HG03196 (cell line): ENCODE data around the gene MYO1E.

Source experiments
- ATAC-seq: cut with Tn5 transposase; IDR thresholded peaks from one replicate; pipeline ENCODE4 v1.9.1; 2021; ENCODE audit not compliant: unreplicated experiment

The MYO1E gene

DNA sequence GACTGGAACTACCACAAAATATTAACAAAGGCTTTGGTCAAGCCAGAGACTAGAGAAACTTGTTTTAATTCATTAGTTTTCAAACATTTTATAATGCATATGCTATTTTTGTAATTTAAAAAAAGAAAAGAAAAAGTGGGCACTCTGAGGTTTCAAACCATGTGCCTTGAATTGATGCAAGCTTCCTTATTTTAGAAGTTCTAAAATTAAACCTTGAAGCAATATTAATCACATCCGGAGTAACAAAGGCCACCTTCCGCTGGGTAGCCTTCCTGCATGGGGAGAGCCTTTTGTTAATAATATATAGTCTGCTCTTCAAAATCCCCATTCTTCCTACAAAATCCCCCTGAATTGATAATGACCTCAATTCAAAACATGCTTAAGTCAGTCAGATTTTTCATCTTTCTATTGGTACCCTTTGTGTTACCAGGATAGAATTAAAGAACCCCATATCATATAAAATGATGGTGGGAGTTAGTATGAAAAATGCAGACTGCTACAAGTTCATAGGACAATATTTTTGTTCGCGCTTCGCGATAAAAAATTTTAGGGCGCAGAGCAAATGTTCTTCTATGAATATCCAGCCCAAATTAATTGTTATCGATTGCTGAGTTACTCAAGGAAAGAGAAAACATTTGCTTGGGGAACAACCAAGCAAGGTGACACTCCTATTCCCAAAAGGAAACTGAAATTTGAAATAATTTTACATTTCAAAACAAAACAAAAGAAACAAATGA is 135.4 kb downstream of the MYO1E start:
- ATAC-seq, result peak; percentile 59

- ATAC-seq, result no peak
These were observed 136.3 kb downstream of the MYO1E start for GRCh38 chr15:59236394-59236793.

GRCh38 chr15:59232476-59232875 is 140.2 kb downstream of the MYO1E start:
- ATAC-seq, result no peak

DNA sequence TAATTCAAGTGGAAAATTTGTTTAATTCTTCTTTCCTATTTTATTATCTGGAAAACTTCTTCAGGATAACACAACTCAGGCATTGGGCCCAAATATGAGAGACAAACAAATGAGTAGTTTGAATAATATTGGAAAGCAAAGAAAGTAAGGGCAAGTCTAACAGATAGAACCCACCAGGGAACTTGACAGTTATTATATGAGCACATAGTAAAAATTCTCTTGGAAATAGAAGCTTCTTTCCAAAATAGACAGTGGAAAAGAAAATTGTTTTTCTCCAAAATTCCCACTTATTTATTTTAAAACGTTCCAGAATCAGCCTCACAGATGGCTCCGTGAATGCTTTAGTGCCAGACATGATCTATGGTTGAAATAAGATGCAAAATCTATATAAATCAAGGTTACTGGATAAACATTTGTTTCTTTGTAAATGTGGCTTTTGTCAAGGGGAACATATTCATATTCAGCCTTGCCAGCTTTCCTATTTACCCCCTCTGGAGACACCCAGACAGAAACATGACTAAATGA is 142.1 kb downstream of the MYO1E start:
- ATAC-seq, result no peak

- ATAC-seq, result no peak
These were observed 143.2 kb downstream of the MYO1E start for GRCh38 chr15:59229453-59229852.

- no peak for ATAC-seq
These were observed 143.7 kb downstream of the MYO1E start for GRCh38 chr15:59229015-59229414.

DNA sequence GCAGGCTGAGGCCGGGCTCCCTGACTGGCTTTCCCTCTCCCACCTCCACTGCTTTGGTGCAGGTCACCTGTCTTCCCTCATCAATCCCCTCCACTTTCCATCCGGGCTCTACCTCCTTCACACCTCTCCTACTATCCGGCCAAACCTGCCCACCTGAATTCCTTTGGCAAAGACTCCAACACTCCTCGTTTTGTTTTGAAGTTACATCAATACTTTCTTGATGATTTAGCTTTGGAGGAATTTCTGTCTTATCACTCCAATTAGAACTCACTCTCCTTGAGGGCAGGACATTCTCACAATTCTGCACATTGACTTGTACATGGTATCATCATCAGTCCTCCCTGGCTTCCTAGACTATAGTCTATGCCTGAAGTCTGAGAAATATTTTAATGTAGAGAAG is 145.7 kb downstream of the MYO1E start:
- no peak for ATAC-seq

DNA sequence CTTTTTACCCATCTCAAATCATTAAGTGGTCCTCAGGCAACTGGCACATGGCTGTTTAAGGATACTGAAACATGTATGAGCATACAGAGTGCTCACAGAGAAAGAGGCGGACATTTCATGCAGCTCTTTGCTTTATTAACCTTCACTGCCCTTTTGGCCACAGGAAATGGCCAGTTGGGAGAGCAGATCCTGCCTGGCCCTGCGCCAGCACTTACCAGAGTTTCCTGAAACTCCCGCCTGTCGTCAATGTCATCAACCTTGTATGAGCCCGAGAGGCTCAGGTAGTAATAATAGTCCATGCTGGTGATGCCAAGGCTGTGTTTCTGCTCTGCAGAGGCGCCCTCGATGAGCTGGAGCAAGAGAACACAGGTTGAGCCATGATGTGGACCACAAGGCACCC is 148.2 kb downstream of the MYO1E start:
- ATAC-seq, result no peak

- no peak for ATAC-seq
These were observed 148.9 kb downstream of the MYO1E start for GRCh38 chr15:59223736-59224135.

DNA sequence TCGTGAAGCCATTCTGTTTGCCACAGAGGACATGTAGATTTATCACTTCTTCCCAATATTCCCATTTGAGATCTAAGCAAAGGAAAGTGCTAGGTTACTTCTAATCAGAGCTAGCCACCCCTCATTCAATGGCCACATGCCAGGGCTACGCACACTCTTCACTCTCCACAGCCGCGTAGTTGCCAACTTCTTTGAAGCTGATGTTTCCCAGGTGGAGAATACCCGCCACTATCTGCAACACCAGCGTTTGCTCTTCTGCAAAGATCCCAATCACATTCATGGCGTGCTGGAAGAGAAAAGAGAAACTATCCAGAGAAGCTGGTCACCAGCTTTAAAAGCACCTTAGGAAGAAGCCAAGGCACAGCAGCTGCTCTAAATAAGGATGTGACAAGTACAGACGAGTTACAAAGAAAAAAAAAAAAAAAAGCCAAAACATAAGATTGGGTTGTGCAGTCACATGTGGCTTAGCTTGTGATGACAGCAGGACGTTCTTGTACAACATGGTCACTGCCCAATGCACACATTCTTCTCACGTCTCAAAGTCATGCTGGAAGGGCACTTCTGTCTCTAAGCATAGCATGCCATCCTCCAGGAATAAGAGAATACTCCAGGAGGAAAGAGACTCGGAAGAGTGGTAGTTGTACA is 149.6 kb downstream of the MYO1E start:
- ATAC-seq, result no peak

GRCh38 chr15:59221511-59222505 is 150.9 kb downstream of the MYO1E start:
- no peak for ATAC-seq

GRCh38 chr15:59218710-59219109 is 154.0 kb downstream of the MYO1E start:
- ATAC-seq, result no peak

DNA sequence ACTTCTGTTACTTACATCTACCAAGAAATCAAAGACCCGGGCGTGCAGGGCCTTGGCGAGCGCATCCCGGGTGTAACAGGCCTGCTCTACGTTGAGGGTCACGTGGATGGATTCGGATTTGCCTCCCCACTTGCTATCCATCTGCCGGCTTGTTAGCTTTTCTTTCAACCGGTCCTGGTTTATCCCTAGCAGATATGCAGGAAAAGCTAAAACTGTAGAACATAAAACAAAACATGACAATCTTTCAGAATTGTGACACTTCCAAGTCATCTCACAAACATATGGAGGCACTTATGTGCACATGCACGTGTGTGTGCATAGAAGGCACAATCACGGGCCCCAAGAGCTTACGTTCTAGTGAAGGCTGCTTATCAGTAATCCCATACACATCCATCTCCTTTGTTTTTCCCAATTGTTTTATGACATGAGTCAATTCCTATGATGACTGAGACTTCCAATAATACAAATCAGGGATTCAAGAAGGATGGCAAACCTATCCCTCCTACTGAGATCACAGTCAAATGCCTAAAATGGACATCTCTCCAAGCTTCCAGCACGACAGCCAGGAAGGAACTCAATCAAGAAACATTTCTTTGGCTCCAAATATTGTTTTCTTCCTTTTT is 154.7 kb downstream of the MYO1E start:
- no peak for ATAC-seq

- no peak for ATAC-seq
These were observed 155.8 kb downstream of the MYO1E start for GRCh38 chr15:59216911-59217310.

GRCh38 chr15:59210186-59210585 is 162.5 kb downstream of the MYO1E start:
- ATAC-seq, result no peak

DNA sequence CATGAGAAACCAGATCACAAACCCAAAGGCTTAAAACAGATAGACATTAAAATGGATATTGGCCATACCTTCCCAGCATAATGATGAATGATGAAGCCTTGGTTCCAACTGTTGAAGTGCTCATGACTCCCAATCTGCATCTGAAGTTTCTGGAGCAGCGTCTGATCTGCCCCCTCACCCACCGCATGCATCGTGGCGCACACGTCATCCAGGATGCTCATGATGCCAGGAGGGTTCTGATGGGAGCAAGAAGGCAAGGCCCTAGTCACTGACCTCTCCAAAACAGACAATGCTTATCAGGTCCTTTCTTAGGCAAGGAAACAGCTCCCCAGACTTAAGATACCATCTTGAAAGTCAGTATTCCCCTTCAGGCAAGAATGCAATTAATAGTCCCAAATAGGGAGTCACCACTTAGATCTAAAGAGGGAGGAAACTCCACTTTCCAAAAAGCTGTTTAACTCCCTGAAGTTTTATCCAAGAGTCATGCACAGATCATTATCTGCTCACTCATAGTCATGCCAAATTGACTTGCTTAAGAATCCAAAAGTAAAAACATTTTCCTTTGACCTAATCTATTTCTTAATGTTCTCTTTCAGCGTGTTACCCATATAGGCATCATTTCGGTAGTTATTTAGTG is 163.9 kb downstream of the MYO1E start:
- no peak for ATAC-seq

GRCh38 chr15:59206623-59207183 is 166.0 kb downstream of the MYO1E start, which contains the start of gene LDHAL6B:
TSS of gene LDHAL6B (plus strand) at chr15:59206843. CDS start at chr15:59206941, 98 bp downstream.
- ATAC-seq, result no peak

DNA sequence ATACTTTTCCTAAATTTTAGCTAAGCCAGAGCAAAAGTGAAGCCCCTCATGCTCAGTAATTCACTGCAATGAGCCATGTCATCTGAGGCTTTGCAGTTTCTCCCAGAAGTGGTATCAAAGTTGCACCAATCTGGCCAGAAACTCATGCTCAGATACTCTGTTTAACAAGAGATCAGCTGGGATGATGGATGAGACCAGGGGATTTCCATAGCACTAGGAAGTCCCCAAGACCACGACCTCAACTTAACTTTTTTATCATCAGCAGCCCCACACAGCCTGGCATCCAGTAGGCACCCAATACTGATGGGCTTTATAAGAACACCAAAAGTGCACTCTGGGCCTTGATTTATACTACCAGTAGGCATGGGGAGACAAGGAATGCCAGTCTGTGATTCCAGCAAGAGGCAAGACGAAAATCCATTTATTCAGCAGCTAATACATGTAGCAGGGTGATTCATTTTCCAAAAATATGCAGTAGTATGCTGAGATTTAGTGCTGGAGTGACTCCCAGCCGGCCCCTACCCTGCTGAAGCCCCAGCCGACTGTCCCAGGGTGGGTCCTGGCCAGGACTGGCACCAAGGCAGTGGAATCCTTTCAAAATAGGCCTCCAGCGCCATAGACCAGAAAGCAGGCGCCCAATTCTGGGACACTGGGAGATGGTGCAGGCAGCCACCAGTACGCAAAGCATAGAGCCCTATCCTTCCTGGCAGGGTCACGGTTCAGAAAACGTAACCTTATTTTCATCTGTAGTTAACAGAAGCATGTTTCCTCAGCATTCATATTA is 166.6 kb downstream of the MYO1E start:
- no peak for ATAC-seq

- ATAC-seq, result no peak
These were observed 169.0 kb downstream of the MYO1E start for GRCh38 chr15:59203657-59204056.
